WTC11 (cell line): ENCODE data around the gene ZDHHC17.

Source experiments
- AFF4 ChIP-seq: sonication (generic); formaldehyde crosslinking; IDR thresholded peaks from 2 replicates; pipeline ENCODE4 v1.8.1; 2023; ENCODE audit warnings: mild to moderate bottlenecking, missing genetic modification reagents, borderline replicate concordance
- ATF6 ChIP-seq: sonication (generic); formaldehyde crosslinking; IDR thresholded peaks from 2 replicates; pipeline ENCODE4 v1.8.1; 2023; ENCODE audit warnings: mild to moderate bottlenecking, missing genetic modification reagents
- CREM ChIP-seq: sonication (generic); formaldehyde crosslinking; IDR thresholded peaks from 2 replicates; pipeline ENCODE4 v1.8.1; 2022; ENCODE audit warnings: mild to moderate bottlenecking, missing genetic modification reagents, moderate library complexity
- ETV6 ChIP-seq: sonication (generic); formaldehyde crosslinking; IDR thresholded peaks from 2 replicates; pipeline ENCODE4 v1.8.1; 2022; ENCODE audit warnings: mild to moderate bottlenecking, missing genetic modification reagents
- FOXP4 ChIP-seq: sonication (generic); formaldehyde crosslinking; IDR thresholded peaks from 2 replicates; pipeline ENCODE4 v1.8.0; 2022; ENCODE audit warnings: mild to moderate bottlenecking, missing genetic modification reagents
- HMGXB4 ChIP-seq: sonication (generic); formaldehyde crosslinking; IDR thresholded peaks from 2 replicates; pipeline ENCODE4 v1.8.1; 2023; ENCODE audit warnings: mild to moderate bottlenecking, moderate library complexity, missing genetic modification reagents
- SP1 ChIP-seq: sonication (generic); formaldehyde crosslinking; conservative IDR thresholded peaks from 2 replicates; pipeline ENCODE4 v1.8.1; 2022; ENCODE audit warnings: missing genetic modification reagents
- TP53 ChIP-seq: sonication (generic); formaldehyde crosslinking; IDR thresholded peaks from 2 replicates; pipeline ENCODE4 v1.8.1; 2023; ENCODE audit warnings: mild to moderate bottlenecking, missing genetic modification reagents
- USF1 ChIP-seq: sonication (generic); formaldehyde crosslinking; IDR thresholded peaks from 2 replicates; pipeline ENCODE4 v1.8.0; 2022; ENCODE audit warnings: mild to moderate bottlenecking, missing genetic modification reagents
- ZNF317 ChIP-seq: sonication (generic); formaldehyde crosslinking; IDR thresholded peaks from 2 replicates; pipeline ENCODE4 v1.8.1; 2023; ENCODE audit warnings: low read depth, mild to moderate bottlenecking, moderate library complexity, missing genetic modification reagents, borderline replicate concordance
- TF ChIP-seq, protein P1 (sequence below): sonication (generic); formaldehyde crosslinking; IDR thresholded peaks from 2 replicates; pipeline ENCODE4 v1.8.1; 2022; ENCODE audit warnings: missing genetic modification reagents, borderline replicate concordance
- TF ChIP-seq, protein P2 (sequence below): fragments of 200-600 bp; IDR thresholded peaks from 2 replicates; pipeline ENCODE4 v1.8.0; 2022; ENCODE audit warnings: antibody characterized with exemption
- TF ChIP-seq, protein P3 (sequence below): sonication (generic); formaldehyde crosslinking; IDR thresholded peaks from 2 replicates; pipeline ENCODE4 v1.8.0; 2022; ENCODE audit warnings: mild to moderate bottlenecking, missing genetic modification reagents

DNA sequence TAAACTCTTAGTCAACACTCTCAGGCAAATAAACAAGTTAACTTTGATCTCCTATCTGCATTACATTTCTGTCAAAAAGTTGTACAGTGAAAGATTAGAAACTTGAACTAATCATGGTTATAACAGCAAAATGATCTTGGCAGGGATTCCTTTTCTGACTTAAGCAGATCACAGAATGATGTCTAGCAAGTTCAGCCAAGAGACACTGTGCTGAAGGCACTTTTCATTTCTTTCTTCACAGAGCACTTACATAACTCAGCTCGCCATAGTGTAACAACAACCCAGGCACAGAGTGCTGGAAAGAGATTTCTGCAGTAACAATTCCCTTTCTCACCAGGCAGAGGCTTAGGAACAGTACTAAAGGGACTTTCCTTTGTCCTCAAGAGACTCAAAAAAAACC, 134.5 kb downstream of the ZDHHC17 start:
- TF ChIP-seq SP1 (CRISPR knock-in tag) (no peak), CREM (no peak), HMGXB4 (no peak), ZNF317 (CRISPR knock-in tag) (no peak), USF1 (no peak), FOXP4 (CRISPR knock-in tag) (no peak), TP53 (CRISPR knock-in tag) (no peak), AFF4 (CRISPR knock-in tag) (no peak), ETV6 (CRISPR knock-in tag) (no peak), ATF6 (CRISPR knock-in tag) (no peak)
- TF ChIP-seq, protein P1, sequence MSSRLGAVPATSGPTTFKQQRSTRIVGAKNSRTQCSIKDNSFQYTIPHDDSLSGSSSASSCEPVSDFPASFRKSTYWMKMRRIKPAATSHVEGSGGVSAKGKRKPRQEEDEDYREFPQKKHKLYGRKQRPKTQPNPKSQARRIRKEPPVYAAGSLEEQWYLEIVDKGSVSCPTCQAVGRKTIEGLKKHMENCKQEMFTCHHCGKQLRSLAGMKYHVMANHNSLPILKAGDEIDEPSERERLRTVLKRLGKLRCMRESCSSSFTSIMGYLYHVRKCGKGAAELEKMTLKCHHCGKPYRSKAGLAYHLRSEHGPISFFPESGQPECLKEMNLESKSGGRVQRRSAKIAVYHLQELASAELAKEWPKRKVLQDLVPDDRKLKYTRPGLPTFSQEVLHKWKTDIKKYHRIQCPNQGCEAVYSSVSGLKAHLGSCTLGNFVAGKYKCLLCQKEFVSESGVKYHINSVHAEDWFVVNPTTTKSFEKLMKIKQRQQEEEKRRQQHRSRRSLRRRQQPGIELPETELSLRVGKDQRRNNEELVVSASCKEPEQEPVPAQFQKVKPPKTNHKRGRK (CRISPR knock-in tag), result no peak
- TF ChIP-seq, protein P2, sequence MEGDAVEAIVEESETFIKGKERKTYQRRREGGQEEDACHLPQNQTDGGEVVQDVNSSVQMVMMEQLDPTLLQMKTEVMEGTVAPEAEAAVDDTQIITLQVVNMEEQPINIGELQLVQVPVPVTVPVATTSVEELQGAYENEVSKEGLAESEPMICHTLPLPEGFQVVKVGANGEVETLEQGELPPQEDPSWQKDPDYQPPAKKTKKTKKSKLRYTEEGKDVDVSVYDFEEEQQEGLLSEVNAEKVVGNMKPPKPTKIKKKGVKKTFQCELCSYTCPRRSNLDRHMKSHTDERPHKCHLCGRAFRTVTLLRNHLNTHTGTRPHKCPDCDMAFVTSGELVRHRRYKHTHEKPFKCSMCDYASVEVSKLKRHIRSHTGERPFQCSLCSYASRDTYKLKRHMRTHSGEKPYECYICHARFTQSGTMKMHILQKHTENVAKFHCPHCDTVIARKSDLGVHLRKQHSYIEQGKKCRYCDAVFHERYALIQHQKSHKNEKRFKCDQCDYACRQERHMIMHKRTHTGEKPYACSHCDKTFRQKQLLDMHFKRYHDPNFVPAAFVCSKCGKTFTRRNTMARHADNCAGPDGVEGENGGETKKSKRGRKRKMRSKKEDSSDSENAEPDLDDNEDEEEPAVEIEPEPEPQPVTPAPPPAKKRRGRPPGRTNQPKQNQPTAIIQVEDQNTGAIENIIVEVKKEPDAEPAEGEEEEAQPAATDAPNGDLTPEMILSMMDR, result no peak
- TF ChIP-seq, protein P3, sequence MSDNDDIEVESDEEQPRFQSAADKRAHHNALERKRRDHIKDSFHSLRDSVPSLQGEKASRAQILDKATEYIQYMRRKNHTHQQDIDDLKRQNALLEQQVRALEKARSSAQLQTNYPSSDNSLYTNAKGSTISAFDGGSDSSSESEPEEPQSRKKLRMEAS (CRISPR knock-in tag), result no peak
